Endometrial microvascular endothelial cells (primary cell): Measurements from ENCODE around the gene INSL3. TPM values are rescaled to one million over a fixed set of nuclear protein-coding genes. Genes with fewer than 3 reads are reported as not detected.

ENCODE experiments used
- in situ Hi-C: cut with HindIII; loops from 2 replicates; pipeline ENCODE4 v1.10.0; 2017; ENCODE audit warnings: low sequenced_read_pairs, low pct_unique_long_range_greater_than_20kb; ENCODE audit errors: inconsistent ontology term
- total RNA-seq: library from RNA; depleted of rRNA; stranded (reverse); fragments of >200 nt; gene quantifications from one replicate; pipeline ENCODE4 v1.2.3, GENCODE V29; 2015; ENCODE audit errors: inconsistent ontology term

Gene INSL3
- total RNA-seq, 1 donor from 2014 or later, result not detected

DNA sequence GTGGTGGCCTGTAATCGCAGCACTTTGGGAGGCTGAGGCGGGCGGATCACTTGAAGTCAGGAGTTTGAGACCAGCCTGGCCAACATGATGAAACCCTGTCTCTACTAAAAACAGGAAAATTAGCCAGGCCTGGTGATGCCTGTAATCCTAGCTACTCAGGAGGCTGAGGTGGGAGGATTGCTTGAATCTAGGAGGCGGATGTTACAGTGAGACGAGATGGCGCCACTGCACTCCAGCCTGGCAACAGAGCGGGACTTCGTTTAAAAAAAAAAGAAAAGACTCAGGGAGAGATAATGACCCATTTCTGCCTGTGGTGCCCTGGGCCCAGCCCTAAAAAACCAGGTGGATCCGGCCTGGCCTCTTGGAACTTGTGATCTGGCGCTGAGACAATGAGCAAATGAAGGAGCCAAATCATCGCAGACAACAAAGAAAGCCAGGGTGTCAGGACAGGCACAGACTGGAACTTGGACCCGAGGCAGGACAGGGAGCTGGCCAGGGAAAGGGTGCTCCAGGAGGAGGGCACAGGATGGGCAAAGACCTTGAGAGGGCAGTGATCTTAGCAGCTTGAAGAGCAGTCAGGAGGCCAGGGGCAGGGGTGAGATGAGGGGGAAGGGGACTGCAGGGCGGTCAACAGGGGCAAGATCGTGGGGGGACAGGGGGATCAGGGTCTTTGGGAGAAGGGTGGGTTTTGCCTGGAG lies 27.4 kb upstream of the INSL3 start:
- in situ Hi-C loops, result no loop called here

DNA sequence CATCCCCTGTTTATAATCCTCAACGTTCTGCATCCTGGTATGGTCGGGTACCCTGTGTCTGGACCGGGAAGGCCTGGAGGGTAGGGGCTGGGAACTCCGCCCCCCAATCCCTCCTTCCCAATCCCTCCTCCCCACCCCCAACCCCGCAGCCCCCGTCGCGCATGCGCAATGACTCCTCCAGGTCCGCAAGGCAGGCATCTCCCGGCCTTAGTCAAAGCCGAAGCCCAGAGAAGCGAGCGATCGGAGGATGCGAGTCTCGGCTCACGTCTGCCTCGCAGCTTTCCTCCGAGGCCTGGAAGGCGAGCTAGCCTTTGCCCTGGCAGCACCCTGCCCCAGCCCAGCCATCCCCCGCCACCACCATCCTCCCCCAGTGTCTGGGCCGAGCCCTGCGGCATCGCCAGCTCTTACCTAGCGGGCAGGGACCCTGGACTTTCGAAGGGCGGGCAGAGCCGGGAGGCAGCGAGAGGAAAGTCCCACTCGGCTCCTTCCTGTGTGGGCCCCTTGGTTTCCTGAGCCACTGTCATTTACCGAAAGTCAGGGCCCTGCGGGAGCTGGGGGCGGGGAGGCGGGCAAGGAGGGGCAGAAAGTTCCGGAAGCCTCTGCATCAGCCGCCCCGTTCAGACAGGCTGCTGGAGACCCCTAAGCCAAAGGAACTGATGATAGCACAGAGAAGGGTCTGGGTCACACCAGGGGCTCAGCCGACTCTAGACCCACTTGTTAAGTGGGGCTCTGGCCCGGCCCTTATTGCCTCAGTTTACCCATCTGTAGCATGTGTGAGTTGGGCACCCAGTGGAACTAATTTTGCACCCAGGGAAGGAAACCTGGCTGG lies 26.4 kb upstream of the INSL3 start, which contains the start of gene JAK3:
Gene JAK3 (minus strand): TSS at position 445 of the 829 bp plus-strand sequence. CDS start 3,565 bp downstream, outside the sequence.
- in situ Hi-C loops, result no loop called here

DNA sequence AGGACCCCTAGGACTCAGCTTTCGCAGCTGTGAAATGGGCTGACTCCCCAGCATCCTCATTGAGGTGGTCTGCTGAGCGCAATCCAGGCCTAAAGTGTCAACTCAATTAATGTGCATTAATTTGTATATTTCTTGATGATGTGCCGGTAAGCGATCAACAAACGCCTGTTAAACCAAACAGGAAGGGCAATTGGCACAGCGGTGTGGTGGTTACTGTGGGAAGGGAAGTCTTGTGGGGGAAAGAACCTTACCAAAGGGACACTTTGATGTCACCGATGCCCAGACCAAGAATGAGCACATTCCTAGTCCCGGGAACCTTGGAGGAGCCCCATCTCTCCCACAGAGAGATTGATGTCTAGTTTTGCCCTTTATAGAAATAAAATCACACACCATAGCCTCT lies 24.8 kb upstream of the INSL3 start:
- in situ Hi-C loops, result no loop called here

DNA sequence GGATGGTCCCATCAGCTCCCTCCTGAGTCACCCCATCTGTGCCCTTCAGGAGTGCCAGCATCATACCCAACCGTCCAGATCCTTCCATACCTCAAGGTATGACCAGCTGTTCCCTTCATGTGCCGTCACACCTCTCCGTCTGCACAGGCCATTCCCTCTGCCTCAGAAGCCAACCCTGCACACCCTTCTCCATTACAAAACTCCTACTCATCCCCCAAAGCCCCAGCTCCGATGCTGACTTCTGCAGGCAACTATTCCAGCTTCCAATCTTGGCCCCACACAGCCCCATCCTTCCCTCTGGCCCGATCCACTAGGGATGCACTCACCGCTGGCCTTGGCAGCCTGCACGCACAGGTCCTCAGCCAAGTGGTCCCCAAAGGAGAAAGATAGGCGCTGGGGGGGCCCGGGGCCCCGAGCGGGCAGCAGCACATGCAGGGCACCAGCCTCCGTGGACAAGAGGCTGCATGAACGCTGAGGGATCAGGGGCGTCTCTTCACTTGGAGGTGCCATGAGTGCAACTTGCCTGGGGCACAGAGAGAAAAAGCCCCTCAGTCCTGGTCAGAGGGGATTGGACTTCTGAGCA lies 22.7 kb upstream of the INSL3 start:
- in situ Hi-C loops, result no loop called here

DNA sequence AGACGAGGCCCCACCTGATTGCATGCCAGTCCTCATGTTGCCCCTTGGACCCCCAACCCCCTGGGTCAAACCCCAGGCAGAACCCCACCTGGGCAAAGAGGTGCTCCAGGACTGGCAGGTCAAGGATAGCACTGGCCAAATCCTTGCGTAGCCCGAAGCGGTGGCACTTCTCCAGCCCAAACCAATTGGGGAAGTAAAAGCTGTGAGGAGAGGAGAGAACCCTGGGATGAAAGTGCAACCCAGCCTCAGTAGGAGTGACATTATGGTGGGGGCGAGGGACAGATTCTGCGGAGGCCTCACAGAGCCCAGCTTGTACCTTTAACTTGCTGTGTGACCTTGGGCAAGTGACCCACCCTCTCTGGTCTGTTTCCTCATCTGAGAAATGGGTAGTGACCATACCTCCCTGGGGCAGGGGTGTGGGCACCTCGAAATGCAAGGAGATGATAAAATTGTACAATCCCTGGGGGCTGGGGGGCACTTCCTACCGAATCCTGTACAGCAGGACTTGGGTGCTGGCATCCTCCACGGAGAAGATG lies 22.0 kb upstream of the INSL3 start:
- in situ Hi-C loops, result no loop called here

DNA sequence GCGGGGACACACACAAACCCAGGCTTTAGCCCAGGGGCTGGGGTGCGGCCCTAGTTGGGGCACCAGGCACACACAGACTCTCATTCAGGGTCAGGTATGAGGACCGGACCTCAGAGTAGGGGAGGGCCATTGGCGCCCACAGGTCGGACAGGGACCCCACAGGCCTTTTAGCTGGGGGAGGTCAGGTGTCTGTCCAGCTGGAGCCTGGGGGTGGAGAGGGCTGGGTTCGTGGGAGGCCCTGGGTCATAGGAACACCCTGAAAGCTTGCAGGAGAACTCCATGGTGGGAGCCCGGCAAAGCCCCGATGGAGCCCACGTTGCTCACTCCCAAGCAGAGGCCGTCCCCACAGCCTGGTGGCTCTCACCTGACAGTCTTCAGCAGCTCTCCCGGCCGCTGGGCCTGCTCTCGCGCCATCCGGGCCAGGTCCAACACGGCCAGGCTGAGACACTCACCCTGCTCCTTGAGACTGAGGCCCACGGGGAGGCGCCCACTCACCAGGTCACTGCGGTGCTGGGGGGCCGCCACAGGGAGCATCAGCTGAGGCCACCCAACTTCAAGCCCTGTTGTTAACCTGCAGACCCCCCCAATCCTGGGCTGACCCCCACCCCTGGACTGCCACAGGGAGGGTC lies 21.5 kb upstream of the INSL3 start:
- in situ Hi-C loops, result no loop called here

DNA sequence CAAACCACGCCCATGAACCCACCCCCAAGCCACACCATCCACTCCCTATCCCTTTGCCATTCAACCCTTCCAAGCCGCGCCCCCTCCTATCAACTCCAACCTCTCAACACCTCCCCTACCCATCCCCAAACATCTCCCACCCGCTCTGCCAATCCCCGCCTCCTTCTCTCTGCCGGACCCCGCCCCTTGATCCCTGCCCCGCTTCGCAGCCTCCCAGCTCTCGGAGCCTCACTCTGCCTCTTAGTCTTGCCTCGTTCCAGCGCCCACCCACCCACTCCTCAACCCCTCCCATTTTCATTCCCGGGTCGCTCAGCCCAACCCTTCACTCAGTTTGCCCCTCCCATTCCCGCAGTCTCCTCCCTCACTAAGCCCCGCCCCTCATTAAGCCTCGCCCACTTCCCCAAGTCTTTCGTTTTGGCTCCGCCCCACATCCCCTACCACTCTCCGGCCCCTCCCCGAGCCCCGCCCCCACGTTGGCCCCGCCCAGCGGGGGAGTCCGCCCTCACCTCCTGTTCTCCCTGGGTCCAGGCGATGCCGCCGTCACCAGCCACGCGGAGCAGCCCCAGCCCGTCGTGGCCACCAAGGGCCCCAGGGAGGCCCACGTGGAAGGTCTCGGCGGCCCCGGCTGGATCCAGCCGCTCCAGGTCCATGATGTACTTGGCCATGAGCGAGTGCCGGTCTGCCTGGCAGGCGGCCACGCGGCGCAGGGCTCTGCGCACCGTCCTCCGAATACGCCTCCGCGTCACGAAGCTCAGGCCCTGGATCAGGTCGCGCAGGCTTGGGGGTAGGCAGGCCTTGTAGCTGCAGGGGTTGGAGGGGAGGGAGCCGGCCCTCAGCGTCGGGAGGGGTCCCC lies 20.7 kb upstream of the INSL3 start:
- in situ Hi-C loops, result no loop called here

DNA sequence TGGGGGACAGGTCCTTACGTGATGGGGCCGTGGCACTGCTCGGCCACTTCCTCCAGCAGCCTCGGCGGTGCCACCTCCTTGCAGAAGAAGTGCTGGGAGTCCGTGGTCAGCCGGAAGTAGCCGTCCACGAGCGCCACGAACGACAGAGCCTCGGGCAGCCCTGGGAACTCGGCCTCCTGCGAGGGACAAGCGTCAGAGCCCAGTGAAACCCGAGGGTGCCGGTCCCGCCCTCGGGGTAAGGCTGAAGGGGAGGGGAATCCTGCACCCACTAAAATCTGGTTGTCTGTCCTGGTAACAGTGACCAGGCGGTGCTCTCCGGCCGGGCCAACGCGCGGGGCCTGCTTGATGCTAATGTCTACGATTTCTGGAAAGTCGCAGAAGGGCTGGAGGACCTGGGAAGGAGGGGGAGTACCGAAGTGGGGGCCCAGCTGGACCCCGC lies 20.1 kb upstream of the INSL3 start:
- in situ Hi-C loops, result no loop called here

DNA sequence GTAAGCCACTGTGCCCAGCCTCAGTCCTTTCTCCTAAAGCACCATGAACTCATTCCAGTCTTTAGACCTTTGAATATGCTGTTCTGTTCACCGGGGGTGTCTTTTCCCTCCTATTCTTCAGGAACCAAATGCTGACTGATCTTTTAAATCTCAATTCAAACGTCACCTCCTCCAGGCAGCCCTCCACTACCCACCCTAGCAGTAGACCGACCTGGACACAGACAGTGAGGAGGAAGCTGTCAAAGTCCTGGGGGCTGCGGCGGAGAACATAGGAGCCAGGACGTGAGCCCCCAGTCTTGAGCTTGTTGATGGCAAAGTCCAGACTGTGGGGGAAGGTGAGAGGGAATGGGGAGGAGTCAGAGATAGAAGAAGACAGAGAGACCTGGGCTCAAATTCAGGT lies 18.7 kb upstream of the INSL3 start:
- in situ Hi-C loops, result no loop called here

DNA sequence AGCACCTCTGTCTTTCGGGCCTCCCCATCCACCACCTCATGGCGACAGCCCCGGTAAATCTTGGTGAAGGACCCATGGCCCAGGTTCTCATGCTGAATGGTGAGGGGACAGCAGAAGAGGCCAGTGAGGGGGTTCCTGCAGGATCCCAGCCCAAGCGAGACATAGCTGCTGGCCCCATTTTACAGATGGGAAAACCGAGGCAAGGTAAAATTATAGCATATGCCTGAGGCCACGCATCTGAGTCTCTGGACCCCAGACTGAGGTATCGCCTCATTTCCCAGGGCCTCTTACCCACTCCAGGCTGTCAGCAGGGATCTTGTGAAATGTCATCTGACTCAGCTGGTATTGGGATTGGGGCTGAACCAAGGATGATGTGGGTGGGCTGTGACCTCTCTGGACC lies 16.7 kb upstream of the INSL3 start:
- in situ Hi-C loops, result no loop called here

DNA sequence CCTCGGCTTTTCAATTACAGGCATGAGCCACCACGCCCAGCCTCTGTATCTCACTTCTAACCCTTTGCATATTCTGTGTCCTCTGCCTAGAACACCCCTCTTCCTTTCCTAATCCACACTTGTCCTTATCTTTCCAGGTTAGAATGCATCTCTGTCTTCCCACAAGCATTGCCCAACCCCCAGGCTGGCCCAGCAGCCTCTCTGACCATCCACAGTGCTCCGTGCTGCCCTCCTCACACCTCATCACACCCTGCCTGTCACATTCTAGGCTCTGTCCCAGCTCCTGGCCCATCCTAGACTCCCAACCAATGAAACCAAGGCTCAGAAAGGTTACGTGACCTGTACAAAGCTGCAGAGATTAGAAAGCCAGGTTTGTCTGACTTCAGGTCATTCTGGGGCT lies 15.2 kb upstream of the INSL3 start:
- in situ Hi-C loops, result no loop called here

DNA sequence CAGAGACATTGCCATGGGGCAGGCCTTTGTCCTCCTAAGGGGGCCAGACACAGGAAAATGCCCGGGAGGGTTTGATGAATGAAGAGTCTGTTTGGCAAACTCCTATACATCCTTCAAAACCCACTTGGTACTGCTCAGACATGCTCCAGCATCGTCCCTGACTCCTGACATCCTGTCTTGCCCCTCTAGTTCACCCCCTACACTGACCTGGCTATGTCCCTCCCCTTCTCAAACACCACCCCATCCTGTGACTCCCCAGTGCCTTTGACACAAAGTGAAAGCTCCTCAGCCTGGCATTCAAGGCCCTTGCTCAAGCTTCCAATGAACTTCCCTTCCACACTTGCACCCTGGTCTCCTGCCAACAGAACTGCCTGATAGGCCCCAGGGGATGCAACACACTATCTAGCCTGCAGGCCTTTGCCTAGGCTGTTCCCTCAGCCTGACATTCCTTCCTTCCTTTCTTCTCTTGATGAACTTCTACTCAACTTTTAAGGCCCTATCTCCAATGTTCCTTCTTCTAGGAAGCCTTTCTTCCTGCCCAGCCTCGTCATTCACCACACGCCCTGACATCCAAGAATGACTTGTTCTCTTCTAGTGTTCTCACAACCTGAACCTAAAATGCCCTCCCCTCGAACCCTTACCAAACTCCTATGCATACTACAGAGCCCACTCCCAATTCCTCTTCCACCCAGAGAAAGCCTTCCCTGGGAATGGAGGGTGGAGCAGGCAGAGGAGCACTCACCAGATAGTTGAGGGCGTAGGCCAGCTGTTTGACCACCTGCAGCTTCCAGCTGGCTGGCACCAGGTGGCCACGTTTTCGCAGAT lies 14.1 kb upstream of the INSL3 start:
- in situ Hi-C loops, result no loop called here

DNA sequence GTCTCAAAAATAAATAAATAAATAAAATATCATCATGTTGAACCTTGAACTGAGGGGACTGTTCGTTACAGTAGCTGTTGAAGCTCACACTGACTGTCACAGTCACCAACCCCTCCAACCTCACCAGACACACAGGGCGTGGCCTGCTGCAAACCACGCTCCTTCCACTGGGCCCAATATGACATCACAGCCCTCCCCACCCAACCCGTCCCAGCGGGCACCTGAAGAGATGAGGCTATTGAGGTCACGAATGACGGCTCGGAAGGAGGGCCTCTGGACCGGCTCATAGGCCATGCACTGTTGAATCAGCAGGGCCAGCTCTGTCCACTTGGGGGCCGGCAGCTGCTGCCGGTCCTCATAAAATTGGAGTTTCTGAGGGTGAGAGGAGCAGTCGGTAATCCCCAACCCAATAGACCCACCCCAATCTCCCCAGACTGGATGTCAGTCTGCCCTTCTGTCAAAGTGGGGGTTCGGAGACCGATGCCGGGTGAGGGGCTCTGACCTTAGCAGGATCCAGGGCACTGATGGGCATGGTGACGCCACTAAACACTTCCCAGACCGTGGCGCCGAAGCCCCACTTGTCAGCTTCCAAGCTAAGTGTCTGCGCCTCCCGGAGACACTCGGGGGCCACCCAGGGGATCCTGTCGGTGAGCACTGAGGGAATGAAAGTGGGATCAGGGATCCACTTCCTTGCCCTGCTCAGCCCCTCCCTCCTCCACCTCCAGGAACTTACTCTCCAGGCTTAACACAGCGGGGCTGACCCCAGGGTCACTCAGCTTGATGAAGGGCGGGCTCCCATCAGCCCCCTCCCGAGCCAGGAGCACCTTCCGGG lies 13.2 kb upstream of the INSL3 start:
- in situ Hi-C loops, result no loop called here

DNA sequence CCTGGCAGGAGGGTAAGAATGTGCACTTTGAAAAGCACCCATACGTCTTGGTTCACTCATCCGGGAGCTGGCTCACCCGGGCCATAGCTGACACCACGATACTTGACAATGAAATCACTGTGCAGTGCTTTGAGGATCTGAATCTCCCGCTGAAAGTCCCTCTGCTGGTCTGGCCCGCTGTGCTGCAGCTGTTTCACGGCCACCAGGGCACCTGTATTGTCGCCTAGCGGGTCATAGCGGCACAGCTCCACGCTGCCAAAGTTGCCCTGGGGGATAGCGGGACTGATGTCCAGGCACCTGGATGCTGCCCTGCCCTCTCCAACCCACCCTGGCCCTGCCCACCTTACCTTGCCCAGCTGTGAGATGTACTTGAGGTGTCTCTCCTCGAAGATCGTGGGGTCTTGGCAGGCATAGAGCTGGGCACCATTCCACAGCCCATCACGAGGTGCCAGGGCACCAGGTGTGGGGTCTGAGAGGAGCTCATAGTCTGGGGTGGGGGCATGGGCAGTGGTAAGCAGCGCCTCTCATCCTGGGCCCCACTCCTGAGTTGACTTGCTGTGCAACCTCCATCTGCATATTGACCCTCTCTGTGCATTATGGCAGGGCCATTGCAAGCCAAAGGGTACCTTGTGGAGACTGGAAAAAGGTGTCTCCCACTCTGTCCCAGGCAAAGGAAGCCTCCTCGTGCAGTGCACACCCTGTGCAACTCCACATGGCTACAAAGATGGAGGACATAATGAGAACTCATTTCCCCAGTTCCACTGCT lies 11.3 kb upstream of the INSL3 start:
- in situ Hi-C loops, result no loop called here

DNA sequence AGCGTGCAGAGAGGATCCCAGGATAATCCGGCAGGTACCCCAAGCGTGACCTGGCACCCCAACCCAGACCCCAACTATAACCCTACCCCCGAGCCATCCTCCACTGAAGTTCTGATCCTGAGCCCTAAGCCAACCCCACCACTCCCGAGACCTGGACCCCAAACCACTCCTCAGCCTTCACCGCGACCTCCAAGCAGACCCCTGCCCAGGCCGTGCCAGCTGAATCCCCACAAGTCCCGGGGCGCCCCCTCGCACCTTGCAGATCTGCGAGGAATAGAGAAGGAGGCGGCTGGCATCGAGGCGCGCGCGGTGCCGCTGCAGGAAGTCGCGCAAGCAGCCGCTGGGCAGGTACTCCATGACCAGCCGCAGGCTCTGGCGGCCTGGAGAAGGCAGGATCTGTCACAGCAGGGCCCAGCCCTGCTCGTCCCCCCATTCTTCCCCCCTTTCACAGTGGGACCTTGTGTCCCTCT lies 10.1 kb upstream of the INSL3 start:
- in situ Hi-C loops, result no loop called here
